H9 (cell line): ENCODE measurements around the gene TMEM106A. TPM values are rescaled to one million over a fixed set of nuclear protein-coding genes. Genes with fewer than 3 reads are reported as not detected.
A peak's percentile ranks its signal among the peaks of the same experiment; 100 is the strongest.

Experiments used
- DNase-seq: peaks from one replicate; pipeline ENCODE4 v3.0.0-alpha.2; 2017
- H2AFZ ChIP-seq: one replicate; pipeline ENCODE4 v1.6.1; 2013; ENCODE audit warnings: mild to moderate bottlenecking, low read length, control low read depth, moderate library complexity
- H2AK5ac ChIP-seq: 2 replicates; pipeline ENCODE4 v1.6.1; 2013; ENCODE audit warnings: low read length, control low read depth, mixed read lengths; ENCODE audit not compliant: insufficient read length
- H2BK120ac ChIP-seq: one replicate; pipeline ENCODE4 v1.6.1; 2013; ENCODE audit warnings: low read depth, mild to moderate bottlenecking, low read length, control low read depth, inconsistent platforms; ENCODE audit not compliant: poor library complexity, severe bottlenecking
- H2BK12ac ChIP-seq: 2 replicates; pipeline ENCODE4 v1.6.1; 2013; ENCODE audit warnings: low read length, control low read depth, mixed read lengths, low read depth; ENCODE audit not compliant: insufficient read length
- H2BK15ac ChIP-seq: 2 replicates; pipeline ENCODE4 v1.6.1; 2013; ENCODE audit warnings: low read depth, low read length, control low read depth
- H2BK20ac ChIP-seq: one replicate; pipeline ENCODE4 v1.6.1; 2013; ENCODE audit warnings: low read depth, mild to moderate bottlenecking, low read length, control low read depth, inconsistent platforms; ENCODE audit not compliant: poor library complexity, severe bottlenecking
- H2BK5ac ChIP-seq: 2 replicates; pipeline ENCODE4 v1.6.1; 2013; ENCODE audit warnings: low read length, control low read depth, mixed read lengths; ENCODE audit not compliant: insufficient read length
- H3K14ac ChIP-seq: 2 replicates; pipeline ENCODE4 v1.6.1; 2013; ENCODE audit warnings: low read length, control low read depth; ENCODE audit not compliant: insufficient read depth
- H3K18ac ChIP-seq: 2 replicates; pipeline ENCODE4 v1.6.1; 2013; ENCODE audit warnings: low read depth, mild to moderate bottlenecking, mixed read lengths, low read length, control low read depth; ENCODE audit not compliant: insufficient read length
- H3K23ac ChIP-seq: 2 replicates; pipeline ENCODE4 v1.6.1; 2013; ENCODE audit warnings: low read length, control low read depth, mixed read lengths, low read depth; ENCODE audit not compliant: insufficient read length
- H3K23me2 ChIP-seq: 2 replicates; pipeline ENCODE4 v1.6.1; 2013; ENCODE audit warnings: low read depth, mild to moderate bottlenecking, mixed read lengths, low read length, control low read depth; ENCODE audit not compliant: insufficient read length, poor library complexity, severe bottlenecking
- H3K27ac ChIP-seq: 2 replicates; pipeline ENCODE4 v1.5.1; 2013; ENCODE audit warnings: low read length, control low read depth, mixed read lengths, low read depth; ENCODE audit not compliant: insufficient read length
- H3K27me3 ChIP-seq: 2 replicates; pipeline ENCODE4 v1.6.1; 2013; ENCODE audit warnings: low read length, control low read depth, inconsistent platforms; ENCODE audit not compliant: insufficient read depth
- H3K4ac ChIP-seq: 2 replicates; pipeline ENCODE4 v1.6.1; 2013; ENCODE audit warnings: low read depth, mild to moderate bottlenecking, control low read depth, inconsistent platforms, low read length, moderate library complexity
- H3K4me1 ChIP-seq: 2 replicates; pipeline ENCODE4 v1.6.1; 2013; ENCODE audit warnings: low read length, control low read depth, inconsistent platforms; ENCODE audit not compliant: insufficient read depth
- H3K4me2 ChIP-seq: 2 replicates; pipeline ENCODE4 v1.6.1; 2013; ENCODE audit warnings: low read length, control low read depth, mixed read lengths; ENCODE audit not compliant: insufficient read length, insufficient read depth
- H3K56ac ChIP-seq: 2 replicates; pipeline ENCODE4 v1.6.1; 2013; ENCODE audit warnings: low read depth, mild to moderate bottlenecking, mixed read lengths, low read length, control low read depth; ENCODE audit not compliant: insufficient read length
- H3K79me1 ChIP-seq: 2 replicates; pipeline ENCODE4 v1.6.1; 2013; ENCODE audit warnings: low read depth, mild to moderate bottlenecking, moderate library complexity, low read length, control low read depth, inconsistent platforms; ENCODE audit not compliant: insufficient read depth, poor library complexity, severe bottlenecking
- H3K79me2 ChIP-seq: 2 replicates; pipeline ENCODE4 v1.6.1; 2013; ENCODE audit warnings: low read length, control low read depth, inconsistent platforms; ENCODE audit not compliant: insufficient read depth
- H3K9ac ChIP-seq: 2 replicates; pipeline ENCODE4 v1.6.1; 2013; ENCODE audit warnings: low read length, control low read depth, mixed read lengths; ENCODE audit not compliant: insufficient read length; ENCODE audit errors: extremely low read depth
- H3K9me3 ChIP-seq: one replicate; pipeline ENCODE4 v1.6.1; 2013; ENCODE audit warnings: low read depth, low read length, inconsistent platforms; ENCODE audit not compliant: control insufficient read depth
- H3T11ph ChIP-seq: one replicate; pipeline ENCODE4 v1.6.1; 2013; ENCODE audit warnings: mild to moderate bottlenecking, low read length, control low read depth, inconsistent platforms
- H4K20me1 ChIP-seq: one replicate; pipeline ENCODE4 v1.6.1; 2013; ENCODE audit not compliant: control insufficient read depth, insufficient read length, insufficient read depth
- H4K5ac ChIP-seq: 2 replicates; pipeline ENCODE4 v1.6.1; 2013; ENCODE audit warnings: low read depth, mild to moderate bottlenecking, mixed read lengths, low read length, control low read depth; ENCODE audit not compliant: insufficient read length
- H4K8ac ChIP-seq: replicated peaks from 2 replicates; pipeline ENCODE4 v1.6.1; 2013; ENCODE audit warnings: low read length, control low read depth, mixed read lengths, low read depth; ENCODE audit not compliant: insufficient read length
- H4K91ac ChIP-seq: 2 replicates; pipeline ENCODE4 v1.6.1; 2013; ENCODE audit warnings: low read depth, mild to moderate bottlenecking, moderate library complexity, mixed read lengths, low read length, control low read depth; ENCODE audit not compliant: insufficient read length
- H3K27ac Mint-ChIP-seq, 3 experiments: 2 replicates in 2 of 3; 3 replicates in 1 of 3; pipeline ENCODE4 v1.8.0; 2020 to 2021; ENCODE audit warnings: mixed read lengths in 3 of 3, mild to moderate bottlenecking in 1 of 3, moderate library complexity in 1 of 3
- H3K27me3 Mint-ChIP-seq: 2 replicates; pipeline ENCODE4 v1.8.0; 2021; ENCODE audit warnings: low read depth, mild to moderate bottlenecking, moderate library complexity, mixed read lengths
- H3K36me3 Mint-ChIP-seq, 3 experiments: 2 replicates in 2 of 3; 3 replicates in 1 of 3; pipeline ENCODE4 v1.8.0; 2020 to 2021; ENCODE audit warnings: low read depth in 3 of 3, mixed read lengths in 3 of 3; ENCODE audit not compliant: insufficient read depth in 1 of 3
- H3K4me1 Mint-ChIP-seq, 2 experiments: 2 replicates each; pipeline ENCODE4 v1.8.0; 2020; ENCODE audit warnings: mixed read lengths in 2 of 2
- H3K4me3 Mint-ChIP-seq, 2 experiments: 2 replicates in 1 of 2; 3 replicates in 1 of 2; pipeline ENCODE4 v1.8.0; 2020 to 2021; ENCODE audit warnings: mild to moderate bottlenecking in 2 of 2, mixed read lengths in 2 of 2, moderate library complexity in 1 of 2
- H3K9me3 Mint-ChIP-seq, 2 experiments: 2 replicates in 1 of 2; 3 replicates in 1 of 2; pipeline ENCODE4 v1.8.0; 2020; ENCODE audit warnings: mild to moderate bottlenecking in 2 of 2, mixed read lengths in 2 of 2, moderate library complexity in 1 of 2
- WGBS: extraction: QIAGEN DNeasy Blood & Tissue Kit; methylation state at CpG from one replicate; pipeline ENCODE4 v1.1.7; 2013; ENCODE audit warnings: missing lambda C conversion rate, low lambda C conversion rate, mixed read lengths; ENCODE audit not compliant: insufficient read length; ENCODE audit errors: extremely low coverage; 5-methylcytosine and 5-hydroxymethylcytosine counted together
- total RNA-seq: library from RNA; stranded (reverse); gene quantifications from 2 replicates; pipeline ENCODE4 v1.2.1, GENCODE V29; 2021
- TF ChIP-seq, protein P1 (sequence below): fragments of 200-600 bp; sonication (generic); conservative IDR thresholded peaks from 3 replicates; pipeline ENCODE4 v1.8.0; 2021; ENCODE audit warnings: antibody characterized with exemption, mild to moderate bottlenecking

TMEM106A gene
- total RNA-seq, 1 experiment from 2014 or later: 3.7 TPM

DNA sequence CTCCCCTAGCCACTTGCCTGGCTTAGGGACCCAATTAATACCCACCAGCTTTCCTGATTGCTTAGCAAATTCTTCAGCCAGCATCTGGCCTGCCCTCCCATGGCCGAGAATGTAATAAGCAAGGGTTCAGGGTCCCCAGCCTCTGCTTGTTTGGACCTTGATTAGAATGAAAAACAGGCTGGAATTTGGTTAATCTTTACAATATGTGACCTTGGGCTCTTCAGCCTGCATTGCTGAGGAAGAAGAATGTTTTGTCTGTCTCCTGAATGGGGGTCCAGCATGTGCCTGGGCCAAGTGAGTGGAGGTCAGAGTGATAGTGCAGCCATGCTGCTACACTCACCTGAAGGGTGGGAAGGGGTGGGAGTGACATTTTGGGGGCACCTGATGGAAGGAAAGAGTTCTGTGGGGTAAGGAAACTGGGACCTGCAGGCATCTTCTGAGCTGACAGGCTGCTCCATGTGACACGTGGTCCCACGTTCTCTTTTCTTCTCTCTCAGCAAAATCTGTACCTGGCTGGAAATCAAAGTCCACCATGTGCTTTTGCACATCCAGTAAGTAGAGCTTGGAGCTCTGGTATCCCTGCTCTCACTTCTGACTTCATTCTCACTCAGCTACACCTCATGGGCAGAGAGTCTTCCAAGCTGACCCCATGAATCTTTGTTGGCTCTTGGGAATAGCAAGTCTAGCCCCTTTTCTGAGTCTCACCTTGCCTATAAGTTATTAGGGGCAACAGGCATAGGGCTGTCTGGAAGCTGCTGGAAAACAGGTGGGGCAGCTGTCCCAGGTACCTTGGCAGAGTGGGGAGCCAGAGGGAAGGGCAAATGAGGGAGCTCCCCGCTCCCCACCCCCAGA lies 5.3 kb downstream of the TMEM106A start:
- no peak overlapping the region for H3K23ac ChIP-seq
- H2AK5ac ChIP-seq: no peak overlapping the region
- Mint-ChIP-seq H3K9me3 (no peaks in the 10 kb centered on the region), H3K4me3 (no peak overlapping the region), H3K4me1 (peaks cover 12% of the 10 kb centered on the region in 2 experiments), H3K27ac (peak overlapping the region in 1 of 3 experiments; percentile 37; a peak in 1 of 7 replicates), H3K27me3 (no peaks in the 10 kb centered on the region; the same call in 1 of the 2 replicates), H3K36me3 (peaks cover 1 to 12% (median 8%) of the 10 kb centered on the region in 3 experiments; a peak in 6 of 7 replicates)
- H3K23me2 ChIP-seq: peaks cover 4% of the 10 kb centered on the region
- no peak overlapping the region for H3K9ac ChIP-seq
- H3K79me1 ChIP-seq: no peaks in the 10 kb centered on the region
- H3T11ph ChIP-seq: no peak overlapping the region
- no peaks in the 10 kb centered on the region for H3K9me3 ChIP-seq
- TF ChIP-seq, protein P1, sequence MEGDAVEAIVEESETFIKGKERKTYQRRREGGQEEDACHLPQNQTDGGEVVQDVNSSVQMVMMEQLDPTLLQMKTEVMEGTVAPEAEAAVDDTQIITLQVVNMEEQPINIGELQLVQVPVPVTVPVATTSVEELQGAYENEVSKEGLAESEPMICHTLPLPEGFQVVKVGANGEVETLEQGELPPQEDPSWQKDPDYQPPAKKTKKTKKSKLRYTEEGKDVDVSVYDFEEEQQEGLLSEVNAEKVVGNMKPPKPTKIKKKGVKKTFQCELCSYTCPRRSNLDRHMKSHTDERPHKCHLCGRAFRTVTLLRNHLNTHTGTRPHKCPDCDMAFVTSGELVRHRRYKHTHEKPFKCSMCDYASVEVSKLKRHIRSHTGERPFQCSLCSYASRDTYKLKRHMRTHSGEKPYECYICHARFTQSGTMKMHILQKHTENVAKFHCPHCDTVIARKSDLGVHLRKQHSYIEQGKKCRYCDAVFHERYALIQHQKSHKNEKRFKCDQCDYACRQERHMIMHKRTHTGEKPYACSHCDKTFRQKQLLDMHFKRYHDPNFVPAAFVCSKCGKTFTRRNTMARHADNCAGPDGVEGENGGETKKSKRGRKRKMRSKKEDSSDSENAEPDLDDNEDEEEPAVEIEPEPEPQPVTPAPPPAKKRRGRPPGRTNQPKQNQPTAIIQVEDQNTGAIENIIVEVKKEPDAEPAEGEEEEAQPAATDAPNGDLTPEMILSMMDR: no peak
- no peak overlapping the region for H2BK15ac ChIP-seq
- H3K4ac ChIP-seq: no peak overlapping the region
- no peaks in the 10 kb centered on the region for H3K27me3 ChIP-seq
- no peak overlapping the region for H3K14ac ChIP-seq
- H3K4me1 ChIP-seq: no peaks in the 10 kb centered on the region; the same call in 1 of the 2 replicates
- no peak overlapping the region for H2BK20ac ChIP-seq
- no peak overlapping the region for H3K18ac ChIP-seq
- H4K5ac ChIP-seq: no peak overlapping the region
- H4K20me1 ChIP-seq: no peaks in the 10 kb centered on the region
- no peak overlapping the region for H4K8ac ChIP-seq
- no CpG with 5 or more reads among the region's 4 CpGs for WGBS
- H3K56ac ChIP-seq: no peak overlapping the region
- no peak overlapping the region for H2BK5ac ChIP-seq
- H3K4me2 ChIP-seq: no peak overlapping the region
- H2BK12ac ChIP-seq: no peak overlapping the region
- no peak overlapping the region for H4K91ac ChIP-seq
- no peak overlapping the region for H2AFZ ChIP-seq
- no peak overlapping the region for H2BK120ac ChIP-seq
- no peak for DNase-seq
- H3K27ac ChIP-seq: no peak overlapping the region
- H3K79me2 ChIP-seq: no peaks in the 10 kb centered on the region
